GM19240 (cell line): ENCODE measurements around the gene ABTB2.

Experiments used
- DNase-seq: peaks from one replicate; pipeline ENCODE4 v3.0.0; 2011; ENCODE audit warnings: low spot score; ENCODE audit not compliant: insufficient read length

Gene ABTB2

DNA sequence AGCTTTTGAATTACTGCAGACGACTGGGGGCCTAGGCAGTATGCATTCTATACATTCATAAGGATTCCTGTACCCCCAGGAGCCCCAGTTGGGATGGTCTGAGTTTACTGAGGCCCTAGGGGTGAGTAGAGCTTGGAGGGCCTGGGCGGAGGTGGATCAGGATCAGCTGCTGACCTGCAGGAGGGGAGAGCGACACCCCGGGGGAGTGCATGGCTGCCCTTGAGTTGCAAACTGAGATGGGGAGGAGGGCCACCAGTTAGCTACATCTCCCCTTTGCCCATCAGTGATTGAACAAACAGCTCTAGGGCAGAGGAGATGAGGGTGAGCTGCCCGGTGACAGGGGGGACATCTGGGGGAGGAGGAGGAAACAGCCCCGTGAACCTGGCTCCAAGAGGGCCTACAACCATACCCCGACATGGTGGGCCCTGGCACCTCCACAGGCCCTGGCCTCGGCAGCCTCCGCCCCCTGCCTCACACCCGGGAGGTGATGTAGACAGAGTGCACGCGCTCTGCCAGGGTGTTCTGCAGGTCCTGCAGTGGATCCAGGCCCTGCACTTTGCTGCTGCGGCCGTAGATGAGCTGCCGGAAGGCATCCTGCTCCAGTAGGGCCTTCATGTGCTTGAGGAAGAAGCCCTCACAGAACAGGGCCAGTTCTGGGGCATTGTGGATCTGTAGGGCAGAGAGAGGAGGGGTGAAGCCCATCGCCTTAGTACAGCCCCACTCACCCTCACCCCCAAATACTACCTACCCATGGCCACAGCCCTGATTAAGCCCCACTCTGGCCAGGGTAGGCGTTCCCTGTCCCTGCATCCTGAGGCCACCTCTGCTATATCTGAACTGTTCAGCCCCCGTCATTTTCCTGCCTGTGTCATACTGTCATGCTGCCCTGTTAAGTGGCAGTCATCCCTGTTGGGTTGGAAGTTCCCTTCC, 205.6 kb downstream of the ABTB2 start:
- no peak for DNase-seq

DNA sequence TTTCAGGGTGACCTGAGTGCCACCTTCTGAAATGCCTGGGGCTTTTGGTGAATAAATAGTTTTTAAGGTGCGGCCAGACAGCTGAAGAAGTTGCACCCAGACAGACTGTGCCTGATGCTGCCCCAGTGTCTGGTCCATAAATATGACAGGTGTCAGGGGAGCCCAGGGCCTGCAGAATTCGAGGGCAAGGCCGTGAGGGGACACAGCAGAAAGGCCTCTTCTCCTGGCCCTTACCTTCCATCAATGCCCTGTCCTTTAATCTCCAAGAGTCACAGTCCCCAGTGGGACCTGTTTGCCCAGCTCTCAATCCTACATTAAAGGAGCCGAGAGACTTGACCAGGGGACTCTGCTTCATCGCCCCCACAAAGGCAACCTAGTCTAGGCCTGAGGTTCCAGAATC, 206.6 kb downstream of the ABTB2 start:
- DNase-seq: no peak

DNA sequence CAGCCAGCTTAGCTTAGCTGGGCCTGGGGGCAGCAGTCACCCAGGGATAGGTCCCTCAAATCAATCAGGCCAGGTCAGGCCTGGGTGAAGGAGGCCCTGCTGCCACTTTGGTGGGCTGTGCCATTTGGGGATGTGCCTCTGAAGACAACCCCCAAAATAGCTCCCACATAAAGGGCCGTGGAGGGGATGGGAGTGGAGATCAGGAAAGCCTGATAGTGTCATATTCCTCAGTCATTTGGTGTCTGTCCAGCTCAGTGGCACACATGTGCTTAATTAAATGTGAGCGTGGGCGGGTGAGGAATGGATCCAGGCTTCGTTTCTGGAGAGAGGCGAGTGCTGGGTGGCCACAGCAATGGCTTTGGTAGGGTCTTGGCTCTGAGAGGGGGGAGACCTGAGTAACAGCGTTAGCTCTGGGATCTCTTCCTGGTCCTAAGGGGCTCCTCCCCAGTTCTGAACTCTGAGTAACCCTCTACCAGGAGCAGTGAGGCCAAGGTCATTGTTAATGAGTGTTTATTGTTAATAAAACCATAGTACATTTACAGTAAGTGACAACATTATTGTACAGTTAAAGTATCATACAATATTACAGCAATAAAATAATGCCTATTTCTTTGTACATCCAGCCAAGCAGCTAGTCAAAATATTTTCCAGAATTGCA, 207.2 kb downstream of the ABTB2 start:
- DNase-seq: no peak

DNA sequence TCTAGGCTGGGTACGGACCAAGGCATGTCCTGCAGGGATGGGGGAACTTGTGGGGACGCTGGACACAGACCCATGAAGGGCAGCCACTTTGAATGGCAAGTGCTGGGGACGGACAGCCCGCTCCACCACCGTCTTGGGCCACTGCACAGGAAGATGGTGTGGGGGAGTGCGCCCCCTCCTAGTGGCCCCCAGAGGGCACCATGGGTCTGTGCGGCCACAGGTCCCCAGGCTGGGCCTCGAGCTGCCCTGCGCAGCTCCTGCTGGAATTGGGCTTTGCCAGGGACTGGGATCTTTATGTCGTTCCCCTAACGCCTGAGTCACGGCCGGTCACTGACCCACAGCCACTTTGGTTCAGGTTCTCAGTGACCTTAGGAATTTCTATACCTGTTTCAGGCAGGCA, 208.0 kb downstream of the ABTB2 start:
- DNase-seq: no peak

DNA sequence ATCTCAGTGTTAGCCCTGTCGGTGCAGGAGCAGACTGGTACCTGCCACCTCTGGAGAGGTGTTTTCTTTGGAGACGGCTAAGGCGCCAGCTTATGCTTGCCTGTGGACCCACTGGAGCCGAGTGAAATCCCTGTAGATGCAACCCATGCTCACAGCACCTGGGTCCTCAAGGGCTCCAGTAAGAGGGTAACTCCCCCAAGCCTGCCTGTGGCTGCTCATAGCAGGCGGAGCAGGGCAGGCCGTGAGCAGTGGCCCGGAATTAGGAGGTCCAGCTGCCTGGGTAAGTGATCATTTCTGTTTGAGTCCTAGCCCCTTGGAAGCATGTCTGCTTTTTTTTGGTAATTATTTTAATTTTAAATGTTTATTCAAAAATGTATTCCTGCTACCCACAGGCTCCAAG, 208.5 kb downstream of the ABTB2 start:
- no peak for DNase-seq

DNA sequence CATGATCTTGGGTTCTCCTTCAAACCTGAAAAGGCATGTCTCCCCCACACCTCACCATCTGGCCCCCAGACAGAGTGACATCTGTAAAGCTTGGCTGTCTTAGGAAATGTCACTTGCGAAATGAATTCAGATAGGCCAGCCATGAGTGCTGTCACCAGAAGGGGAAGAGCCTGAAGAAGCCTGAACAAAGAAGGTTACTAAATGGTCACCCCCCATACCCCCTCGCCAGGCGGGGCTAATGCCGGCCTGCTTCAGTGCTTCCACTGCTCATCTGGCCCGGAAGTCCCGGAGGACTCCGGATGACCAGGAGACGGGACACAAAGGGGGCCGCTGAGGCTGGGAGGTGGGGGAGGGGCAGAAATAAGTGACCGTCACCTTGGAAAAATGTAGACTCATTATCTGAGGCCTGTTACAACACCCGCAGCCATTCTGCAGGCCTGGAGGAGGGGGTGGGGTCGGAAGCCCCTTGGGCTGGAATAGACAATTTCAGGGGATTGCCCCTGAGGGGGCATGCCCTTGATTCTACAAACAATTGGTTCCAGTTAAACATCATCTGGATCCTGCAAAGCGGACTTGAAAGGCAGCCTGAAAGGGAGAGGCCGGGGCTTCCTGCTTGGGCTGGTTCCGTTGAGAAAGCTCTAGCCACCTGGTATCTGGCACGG, 209.2 kb downstream of the ABTB2 start:
- DNase-seq: no peak

DNA sequence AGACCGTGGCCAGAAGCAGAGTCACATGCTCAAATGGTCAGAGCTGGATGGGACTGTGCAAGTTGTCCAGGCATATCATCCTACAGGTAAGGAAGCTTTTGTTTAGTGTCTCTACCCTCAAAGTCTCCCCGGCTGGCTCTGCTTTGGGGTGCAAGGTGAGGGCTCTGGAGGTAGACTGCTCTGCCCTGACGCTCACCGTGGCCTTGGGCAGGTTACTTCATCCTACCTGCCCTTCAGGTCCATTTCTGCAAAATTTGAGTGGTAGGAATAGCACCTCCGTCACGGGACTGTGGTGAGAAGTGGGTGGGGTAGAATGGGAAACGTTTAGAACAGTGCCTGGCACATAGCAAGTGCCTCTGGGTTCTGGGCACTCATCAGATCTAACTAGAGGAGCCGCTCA, 210.2 kb downstream of the ABTB2 start:
- no peak for DNase-seq

DNA sequence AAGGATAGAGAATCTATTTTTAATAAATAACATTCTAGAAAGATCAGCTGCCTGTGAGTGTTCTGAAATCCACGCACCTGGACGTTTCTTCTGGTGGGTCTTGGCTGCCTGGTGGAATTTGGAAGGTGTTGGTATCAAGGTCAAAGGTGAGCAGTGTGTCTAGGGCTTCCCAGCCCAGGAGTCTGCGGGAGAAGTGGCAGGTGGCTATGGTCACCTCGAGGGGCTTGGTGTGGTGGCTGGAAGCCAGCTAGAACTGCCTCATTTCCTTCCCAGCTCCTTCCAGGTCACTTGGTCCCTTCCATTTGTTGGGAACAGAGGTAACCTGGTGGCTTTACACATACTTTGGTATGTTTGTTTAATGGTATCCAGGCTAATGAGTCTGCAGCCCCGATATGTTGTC, 210.9 kb downstream of the ABTB2 start:
- DNase-seq: no peak

DNA sequence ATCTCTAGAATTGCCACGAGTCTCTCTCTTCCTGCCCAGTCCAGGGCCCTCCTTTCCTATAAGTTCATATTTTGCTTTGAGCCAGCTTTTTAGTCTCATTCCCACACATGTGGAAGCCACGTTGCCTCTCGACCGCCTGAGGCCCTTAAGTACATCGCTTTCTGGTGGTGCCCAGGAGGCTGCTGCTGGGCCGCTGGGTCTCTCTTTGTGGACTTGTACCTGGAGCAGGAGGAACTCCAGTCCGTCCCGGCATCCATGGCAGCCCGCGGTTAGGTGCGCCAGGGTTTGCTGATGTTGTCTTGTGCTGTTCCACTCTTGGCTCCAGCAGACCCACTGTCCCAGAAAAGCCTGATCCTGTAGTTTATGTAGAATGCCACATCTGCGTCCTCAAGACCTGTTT, 211.4 kb downstream of the ABTB2 start:
- DNase-seq: no peak

DNA sequence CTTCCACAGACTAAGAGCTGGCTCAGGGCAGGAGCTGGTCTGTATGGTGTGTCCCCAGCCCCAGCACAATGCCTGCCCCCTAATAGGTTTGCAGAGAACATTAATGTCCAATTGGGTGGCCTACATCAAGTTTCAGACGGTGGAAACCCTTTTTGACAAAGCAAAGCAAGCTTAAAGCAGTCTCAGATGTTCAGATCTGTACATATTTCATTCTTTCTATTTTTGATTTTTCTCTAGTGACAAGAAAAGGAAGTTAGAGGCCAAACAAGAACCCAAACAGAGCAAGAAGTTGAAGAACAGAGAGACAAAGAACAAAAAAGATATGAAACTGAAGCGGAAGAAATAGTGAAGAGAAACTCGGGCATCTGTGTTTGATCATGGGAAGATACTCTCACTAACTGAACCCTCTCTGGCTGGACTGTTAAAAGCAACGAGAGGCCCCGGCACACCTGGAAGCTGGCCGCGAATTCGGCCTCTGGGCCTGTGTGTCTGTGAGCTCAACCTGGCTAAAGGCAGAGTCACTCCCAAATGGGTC, 211.9 kb downstream of the ABTB2 start:
- no peak for DNase-seq

DNA sequence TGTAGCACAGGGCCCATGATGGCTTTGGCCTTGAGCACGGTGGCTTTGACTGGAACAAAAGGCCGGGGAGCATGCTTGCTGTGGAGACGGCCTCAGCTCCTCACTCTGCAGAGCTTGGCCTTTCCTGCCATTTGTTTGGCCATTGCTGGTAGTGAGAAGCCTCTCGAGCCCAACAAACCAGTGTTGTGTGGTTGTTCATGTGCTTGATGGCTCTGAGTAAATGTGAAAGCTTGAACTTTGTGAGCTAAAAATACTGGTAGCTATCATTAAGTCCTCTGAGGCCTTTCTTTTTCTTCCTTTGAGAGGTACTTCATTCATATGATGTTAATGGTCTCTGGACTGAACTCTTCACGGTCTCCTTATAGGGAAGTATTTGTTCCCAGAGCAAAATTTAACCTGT, 212.7 kb downstream of the ABTB2 start:
- DNase-seq: peak; percentile 50

DNA sequence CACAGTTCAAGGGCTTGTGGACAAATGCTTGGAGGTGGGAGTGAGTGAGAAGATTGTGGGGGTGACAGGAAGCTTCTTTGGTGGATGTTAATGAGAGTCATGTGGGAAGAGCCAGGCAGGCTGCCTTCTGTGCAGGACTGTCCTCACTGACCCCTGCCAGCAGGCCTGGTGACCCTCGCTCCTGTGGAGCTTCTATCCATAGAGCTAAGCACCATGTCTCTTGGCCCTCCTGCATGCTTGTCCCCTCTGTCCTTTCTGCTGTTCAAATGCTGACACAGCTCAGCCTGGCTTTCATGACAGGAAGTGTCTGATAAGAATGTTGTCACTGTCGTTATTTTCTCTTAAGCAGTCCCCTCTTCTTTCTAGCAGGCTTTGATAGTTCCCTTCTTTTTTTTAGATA, 214.8 kb downstream of the ABTB2 start:
- DNase-seq: no peak

DNA sequence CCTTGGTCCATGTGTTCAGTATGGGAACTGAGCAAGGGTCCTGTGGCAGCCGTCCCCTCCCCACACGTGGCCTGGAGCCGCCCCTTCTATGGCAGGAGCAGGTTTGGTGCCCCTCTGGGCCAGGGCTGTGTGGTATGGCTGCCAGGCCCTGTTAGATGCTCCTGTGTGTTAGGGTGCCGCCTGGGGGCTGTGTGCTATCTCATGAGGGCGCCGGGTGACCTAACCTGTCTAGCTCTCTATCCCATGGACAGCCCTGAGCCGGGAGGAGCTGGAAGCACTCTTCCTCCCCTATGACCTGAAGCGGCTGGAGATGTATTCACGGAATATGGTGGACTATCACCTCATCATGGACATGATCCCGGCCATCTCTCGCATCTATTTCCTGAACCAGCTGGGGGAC, 217.7 kb downstream of the ABTB2 start:
- no peak for DNase-seq

DNA sequence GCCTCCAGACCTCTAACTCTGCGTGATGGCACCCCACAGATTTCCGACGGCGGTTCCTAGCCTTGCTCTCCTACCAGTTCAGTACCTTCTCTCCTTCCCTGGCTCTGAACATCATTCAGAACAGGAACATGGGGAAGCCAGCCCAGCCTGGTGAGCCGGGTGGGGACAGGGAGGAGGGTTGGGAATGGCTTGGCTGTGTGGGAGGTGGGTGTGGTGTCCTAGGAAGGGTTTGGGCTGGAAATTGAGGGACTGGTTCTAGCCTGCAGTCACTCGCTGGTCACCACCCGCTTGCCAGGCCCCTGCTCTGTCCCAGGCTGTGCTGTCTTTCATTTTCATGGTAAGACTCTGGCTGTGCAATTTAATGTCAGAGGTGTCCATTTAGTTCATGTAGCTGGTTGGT, 218.5 kb downstream of the ABTB2 start:
- no peak for DNase-seq

DNA sequence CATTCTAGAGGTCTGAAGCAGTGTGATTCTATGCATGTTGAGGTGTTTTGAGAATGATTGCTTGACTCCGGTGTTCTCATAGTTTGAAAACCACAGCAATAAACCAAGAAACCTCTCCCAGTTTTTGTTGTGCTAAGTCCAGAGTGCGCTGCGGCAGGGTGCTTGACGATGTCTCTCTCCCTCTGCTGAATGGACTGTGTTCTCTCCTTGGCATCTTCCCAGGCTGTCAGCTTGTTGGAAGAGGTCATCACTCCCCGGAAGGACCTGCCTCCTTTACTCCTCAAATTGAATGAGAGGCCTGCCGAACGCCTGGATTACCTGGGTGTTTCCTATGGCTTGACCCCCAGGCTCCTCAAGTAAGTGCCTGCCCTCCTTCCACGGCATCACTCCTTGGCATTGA, 221.4 kb downstream of the ABTB2 start:
- DNase-seq: no peak

DNA sequence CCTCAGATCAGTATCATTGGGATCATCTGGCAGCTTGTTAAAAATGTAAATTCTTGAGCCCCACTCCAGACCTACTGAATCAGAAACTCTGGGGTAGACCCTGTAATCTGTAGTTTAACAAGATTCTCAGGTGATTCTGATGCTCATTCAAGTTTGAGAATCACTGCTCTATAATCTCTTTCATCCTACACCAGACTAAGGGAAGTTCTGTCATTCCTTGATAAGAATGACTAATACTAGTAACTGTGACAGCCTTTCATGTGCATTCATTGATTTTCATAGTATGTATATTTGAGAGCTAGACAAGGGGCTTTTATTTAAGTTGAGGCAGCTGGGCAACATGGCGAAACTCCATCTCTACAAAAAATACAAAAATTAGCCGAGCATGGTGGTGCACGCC, 222.4 kb downstream of the ABTB2 start:
- DNase-seq: no peak

DNA sequence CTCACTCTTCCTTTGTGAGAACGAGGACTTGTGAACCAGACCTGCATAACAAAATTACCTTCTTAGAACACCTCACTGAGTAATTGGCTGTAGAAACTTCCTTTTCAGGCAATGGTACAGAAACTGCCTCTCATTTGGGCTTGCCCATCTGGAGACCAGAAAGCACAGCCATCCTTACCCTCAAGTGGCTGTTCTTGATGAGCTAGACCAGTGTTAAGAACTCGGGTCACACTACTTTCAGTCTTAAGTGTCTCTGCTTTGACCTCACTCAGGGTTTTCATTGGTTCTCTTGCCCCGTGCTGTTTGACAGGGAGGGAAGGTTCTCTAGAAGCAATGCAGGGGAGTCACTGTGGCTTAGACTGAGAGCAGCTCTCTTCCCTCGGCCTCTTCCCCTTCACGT, 223.0 kb downstream of the ABTB2 start:
- DNase-seq: no peak

DNA sequence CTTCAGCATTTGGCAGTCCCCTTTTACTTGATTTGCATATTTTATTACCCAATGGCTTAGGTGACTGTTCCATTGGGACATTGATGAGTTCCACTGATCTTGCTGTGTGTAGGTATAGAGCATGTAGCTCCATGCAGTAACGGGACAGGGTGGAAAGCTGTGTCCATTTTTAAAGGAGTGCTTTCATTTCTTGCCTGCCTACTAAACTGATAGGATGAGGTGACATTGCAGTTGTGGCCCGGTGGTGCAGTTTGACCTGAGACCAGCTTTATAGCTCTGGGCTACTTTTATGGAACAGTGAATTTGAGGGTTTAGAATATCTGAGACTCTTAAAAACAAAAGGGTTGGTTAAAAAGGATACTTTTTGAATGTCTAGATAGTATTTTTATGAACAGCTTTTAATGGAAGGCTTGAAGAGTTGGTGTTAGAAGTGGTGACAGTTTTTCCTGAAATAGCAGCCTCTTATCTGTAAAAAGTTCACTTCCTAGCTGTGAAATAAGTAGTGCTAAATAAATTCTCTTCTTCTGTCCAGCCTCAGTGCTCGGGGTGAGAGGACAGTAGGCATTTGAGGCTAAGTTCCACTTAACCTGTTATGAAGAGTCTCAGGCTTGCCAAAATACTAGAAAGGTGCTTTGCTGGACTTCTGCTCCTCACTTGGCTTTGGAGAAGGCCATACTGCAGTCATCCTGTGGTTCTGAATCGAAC, 225.4 kb downstream of the ABTB2 start:
- DNase-seq: no peak

DNA sequence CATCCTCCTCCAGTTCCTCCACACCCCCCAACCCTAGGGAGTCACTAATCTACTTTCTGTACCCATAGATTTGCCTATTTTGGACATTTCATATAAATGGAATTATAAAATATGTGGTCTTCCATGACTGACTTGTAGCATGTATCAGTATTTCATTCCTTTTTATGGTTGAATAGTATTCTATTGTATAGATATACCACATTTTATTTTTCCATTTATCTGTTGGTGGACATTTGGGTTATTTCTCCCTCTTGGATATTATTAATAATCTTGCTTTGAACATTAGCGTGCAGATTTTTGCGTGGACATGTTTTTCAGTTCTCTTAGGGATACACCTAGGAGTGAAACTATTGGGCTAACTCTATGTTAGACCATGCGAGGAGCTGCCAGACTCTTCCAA, 229.0 kb downstream of the ABTB2 start:
- DNase-seq: no peak

DNA sequence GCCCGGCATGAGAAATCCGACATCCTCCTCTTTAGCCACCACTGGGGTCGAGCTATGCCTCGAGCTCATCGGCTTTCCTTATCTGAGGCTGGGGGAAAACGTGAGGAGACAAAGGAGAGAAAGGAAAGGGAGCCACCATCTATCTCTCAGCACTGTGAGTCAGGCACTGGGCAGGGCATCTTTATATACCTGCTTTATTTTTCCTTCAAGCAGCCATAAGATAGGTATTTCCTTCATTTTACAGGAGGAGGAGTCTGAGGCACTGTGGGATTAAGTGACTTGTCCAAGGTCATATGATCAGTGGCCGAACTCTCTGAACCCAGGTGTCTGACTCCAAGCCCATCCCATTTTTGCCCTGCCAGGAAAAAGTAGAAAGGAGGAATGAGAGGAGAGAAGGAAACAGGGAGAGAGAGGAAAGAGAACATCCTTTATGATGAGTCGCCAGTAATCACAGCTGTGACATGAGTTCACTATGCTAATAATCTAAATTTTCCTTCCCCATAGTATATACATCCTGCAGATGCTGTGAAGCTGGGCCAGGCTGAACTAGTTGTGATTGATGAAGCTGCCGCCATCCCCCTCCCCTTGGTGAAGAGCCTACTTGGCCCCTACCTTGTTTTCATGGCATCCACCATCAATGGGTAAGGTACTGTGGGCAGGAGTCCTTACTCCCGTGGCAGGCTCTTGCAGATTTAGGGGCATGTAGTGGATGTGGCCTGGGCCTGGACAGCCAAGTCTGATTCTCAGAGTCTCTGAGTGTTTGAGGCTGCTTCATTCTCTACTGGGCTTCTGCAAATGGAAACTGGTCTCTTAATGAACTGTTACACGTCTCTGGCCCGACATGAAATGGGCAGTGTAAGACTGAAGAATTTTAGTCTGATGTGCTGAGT, 230.6 kb downstream of the ABTB2 start:
- DNase-seq: no peak
